Fibroblast of lung (primary cell): ENCODE measurements around the gene GVQW3. TPM values are rescaled to one million over a fixed set of nuclear protein-coding genes. Genes with fewer than 3 reads are reported as not detected.

Experiments used
- DNase-seq, 2 donors: peaks; one replicate each; pipeline versions ENCODE4 v3.0.0 to v3.0.0-alpha.2; 2010; ENCODE audit warnings: low read depth in 2 of 2
- H2AFZ ChIP-seq: 2 replicates; pipeline ENCODE4 v1.5.1; 2012; ENCODE audit warnings: low read length, control low read depth, inconsistent platforms
- H3K27ac ChIP-seq: 2 replicates; pipeline ENCODE4 v1.5.1; 2011; ENCODE audit warnings: low read length, control low read depth; ENCODE audit not compliant: insufficient read depth
- H3K27me3 ChIP-seq: 2 replicates; pipeline ENCODE4 v1.5.1; 2011; ENCODE audit warnings: mild to moderate bottlenecking, low read length; ENCODE audit not compliant: control insufficient read depth, insufficient read depth
- H3K36me3 ChIP-seq: 2 replicates; pipeline ENCODE4 v1.5.1; 2011; ENCODE audit warnings: low read length; ENCODE audit not compliant: control insufficient read depth, insufficient read depth
- H3K4me1 ChIP-seq: 2 replicates; pipeline ENCODE4 v1.5.1; 2011; ENCODE audit warnings: low read length; ENCODE audit not compliant: control insufficient read depth, insufficient read depth; ENCODE audit errors: extremely low read depth
- H3K4me2 ChIP-seq: 2 replicates; pipeline ENCODE4 v1.5.1; 2011; ENCODE audit warnings: low read length, control low read depth; ENCODE audit not compliant: insufficient read depth; ENCODE audit errors: extremely low read depth
- H3K4me3 ChIP-seq, 4 experiments: fragments of 200-600 bp in 1 of 4; sonication (generic) in 1 of 4; replicated peaks in 1 of 4; 2 replicates each; pipeline ENCODE4 v1.5.1; 2011 to 2016; ENCODE audit warnings: low read length in 4 of 4, low read depth in 3 of 4, mild to moderate bottlenecking in 3 of 4, control low read depth in 2 of 4, inconsistent platforms in 1 of 4, mixed read lengths in 1 of 4; ENCODE audit not compliant: insufficient read depth in 1 of 4; ENCODE audit errors: control extremely low read depth in 1 of 4
- H3K79me2 ChIP-seq: 2 replicates; pipeline ENCODE4 v1.5.1; 2012; ENCODE audit warnings: mild to moderate bottlenecking, low read length, inconsistent platforms; ENCODE audit not compliant: control insufficient read depth, insufficient read depth
- H3K9ac ChIP-seq: 2 replicates; pipeline ENCODE4 v1.5.1; 2011; ENCODE audit warnings: mild to moderate bottlenecking, low read length, control low read depth; ENCODE audit not compliant: insufficient read depth
- H3K9me3 ChIP-seq: 2 replicates; pipeline ENCODE4 v1.5.1; 2012; ENCODE audit warnings: low read depth, low read length; ENCODE audit not compliant: control insufficient read depth, insufficient read depth
- H4K20me1 ChIP-seq: 2 replicates; pipeline ENCODE4 v1.5.1; 2011; ENCODE audit warnings: low read length; ENCODE audit not compliant: control insufficient read depth, insufficient read depth; ENCODE audit errors: extremely low read depth
- EZH2 ChIP-seq: IDR thresholded peaks from 2 replicates; pipeline ENCODE4 v1.5.1; 2012; ENCODE audit warnings: low read length, control low read depth, mild to moderate bottlenecking; ENCODE audit errors: missing control alignments
- polyA plus RNA-seq, 2 donors: library from polyadenylated mRNA; depleted of rRNA in 1 of 2; stranded (reverse) in 1 of 2; unstranded in 1 of 2; fragments of >200 nt; gene quantifications; 2 replicates each; pipeline ENCODE4 v1.2.1, GENCODE V29; 2011 to 2012; ENCODE audit warnings: missing spikeins in 1 of 2
- total RNA-seq: library from RNA; depleted of rRNA; stranded (reverse); fragments of >200 nt; gene quantifications from 2 replicates; pipeline ENCODE4 v1.2.1, GENCODE V29; 2014
- TF ChIP-seq, protein P1 (sequence below), 2 donors: IDR thresholded peaks in 1 of 2; conservative IDR thresholded peaks in 1 of 2; 1 replicate in 1 of 2; 2 replicates in 1 of 2; pipeline ENCODE4 v1.5.1; 2011 to 2012; ENCODE audit warnings: low read length in 2 of 2, control low read depth in 1 of 2, inconsistent platforms in 1 of 2, low read depth in 1 of 2, mild to moderate bottlenecking in 1 of 2

Gene GVQW3
- total and polyA plus RNA-seq, 2 donors (not counting 1 experiment from before 2014, with no cell fraction given) = 1.3 to 1.4 TPM

DNA sequence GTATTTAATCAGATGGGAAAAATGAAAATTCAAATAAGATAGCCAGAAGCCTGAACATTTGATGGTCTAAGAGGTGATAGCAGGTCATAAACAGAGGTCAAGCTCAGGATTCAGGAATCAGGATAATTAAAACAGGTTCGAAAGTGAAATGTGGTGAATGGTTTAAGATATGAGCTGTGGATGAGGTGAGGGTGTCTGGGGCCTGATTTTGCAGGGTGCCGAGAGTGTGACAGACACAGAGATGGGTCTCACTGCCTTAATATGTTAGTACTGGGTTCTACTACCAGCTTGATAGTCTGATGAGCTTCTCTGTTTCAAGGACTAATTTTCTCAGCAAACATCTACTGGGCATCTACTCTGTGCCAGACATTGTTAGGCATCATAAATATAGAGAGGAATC is 43.8 kb downstream of the GVQW3 start:
- Histone ChIP-seq H2AFZ (no peak overlapping the region), H3K4me2 (no peak overlapping the region), H3K27ac (no peak overlapping the region), H3K4me1 (no peaks in the 10 kb centered on the region), H3K9me3 (no peaks in the 10 kb centered on the region), H4K20me1 (no peaks in the 10 kb centered on the region), H3K4me3 (no peak overlapping the region), H3K27me3 (peaks cover 2% of the 10 kb centered on the region), H3K9ac (no peak overlapping the region), H3K79me2 (no peaks in the 10 kb centered on the region), H3K36me3 (no peaks in the 10 kb centered on the region)
- TF ChIP-seq, protein P1, sequence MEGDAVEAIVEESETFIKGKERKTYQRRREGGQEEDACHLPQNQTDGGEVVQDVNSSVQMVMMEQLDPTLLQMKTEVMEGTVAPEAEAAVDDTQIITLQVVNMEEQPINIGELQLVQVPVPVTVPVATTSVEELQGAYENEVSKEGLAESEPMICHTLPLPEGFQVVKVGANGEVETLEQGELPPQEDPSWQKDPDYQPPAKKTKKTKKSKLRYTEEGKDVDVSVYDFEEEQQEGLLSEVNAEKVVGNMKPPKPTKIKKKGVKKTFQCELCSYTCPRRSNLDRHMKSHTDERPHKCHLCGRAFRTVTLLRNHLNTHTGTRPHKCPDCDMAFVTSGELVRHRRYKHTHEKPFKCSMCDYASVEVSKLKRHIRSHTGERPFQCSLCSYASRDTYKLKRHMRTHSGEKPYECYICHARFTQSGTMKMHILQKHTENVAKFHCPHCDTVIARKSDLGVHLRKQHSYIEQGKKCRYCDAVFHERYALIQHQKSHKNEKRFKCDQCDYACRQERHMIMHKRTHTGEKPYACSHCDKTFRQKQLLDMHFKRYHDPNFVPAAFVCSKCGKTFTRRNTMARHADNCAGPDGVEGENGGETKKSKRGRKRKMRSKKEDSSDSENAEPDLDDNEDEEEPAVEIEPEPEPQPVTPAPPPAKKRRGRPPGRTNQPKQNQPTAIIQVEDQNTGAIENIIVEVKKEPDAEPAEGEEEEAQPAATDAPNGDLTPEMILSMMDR (conservative IDR thresholded peaks at IDR 0.05 in 1 of 2, IDR thresholded peaks at IDR 0.05 in 1 of 2; ENCODE audit: low read depth in 1 of 2, low read length in 2 of 2) = no peak
- no peak for TF ChIP-seq EZH2
- no peak for DNase-seq

DNA sequence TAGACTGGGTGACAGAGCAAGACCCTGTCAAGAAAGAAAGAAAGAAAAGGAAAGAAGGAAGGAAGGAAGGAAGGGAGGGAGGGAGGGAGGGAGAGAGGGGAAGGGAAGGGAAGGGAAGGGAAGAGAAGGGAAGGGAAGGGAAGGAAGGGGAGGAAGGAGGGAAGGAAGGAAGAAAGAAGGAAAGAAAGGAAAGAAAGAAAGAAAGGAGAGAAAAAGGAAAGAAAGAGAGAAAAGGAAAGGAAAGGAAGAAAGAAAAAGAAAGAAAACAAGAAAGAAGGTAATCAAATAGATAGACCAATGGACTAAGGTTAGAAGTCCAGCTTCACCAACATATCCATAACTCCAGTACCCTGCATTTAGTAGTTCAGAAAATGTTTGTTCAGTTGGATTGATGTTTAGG is 45.5 kb downstream of the GVQW3 start:
- Histone ChIP-seq H3K27ac (no peak overlapping the region), H2AFZ (no peak overlapping the region), H4K20me1 (no peaks in the 10 kb centered on the region), H3K4me3 (no peak overlapping the region), H3K27me3 (peaks cover 2% of the 10 kb centered on the region), H3K4me2 (no peak overlapping the region), H3K36me3 (no peaks in the 10 kb centered on the region), H3K9ac (no peak overlapping the region), H3K79me2 (no peaks in the 10 kb centered on the region), H3K9me3 (no peaks in the 10 kb centered on the region), H3K4me1 (no peaks in the 10 kb centered on the region)
- no peak for DNase-seq
- TF ChIP-seq, protein P1 (conservative IDR thresholded peaks at IDR 0.05 in 1 of 2, IDR thresholded peaks at IDR 0.05 in 1 of 2; ENCODE audit: low read depth in 1 of 2, low read length in 2 of 2) = no peak
- TF ChIP-seq EZH2 = no peak

DNA sequence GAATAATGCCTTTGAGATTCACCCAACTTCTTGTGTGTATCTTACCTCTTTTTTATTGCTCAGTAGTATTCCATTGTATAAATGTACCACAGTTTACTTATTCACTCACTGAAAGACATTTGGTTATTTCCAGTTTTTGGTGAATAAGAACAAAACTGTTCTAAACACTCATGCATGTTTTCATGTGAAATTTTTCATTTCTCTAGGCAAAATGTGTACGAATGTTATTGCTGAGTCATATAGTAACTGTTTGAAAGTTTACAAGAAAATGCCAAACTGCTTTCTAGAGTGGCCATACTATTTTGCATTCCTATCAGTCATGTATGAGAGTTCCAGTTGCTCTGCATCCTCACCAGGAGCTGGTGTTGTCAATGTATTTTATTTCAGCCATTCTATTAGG is 54.9 kb downstream of the GVQW3 start:
- no peak overlapping the region for H3K9ac ChIP-seq
- no peaks in the 10 kb centered on the region for H3K4me1 ChIP-seq
- no peak overlapping the region for H2AFZ ChIP-seq
- TF ChIP-seq, protein P1 (conservative IDR thresholded peaks at IDR 0.05 in 1 of 2, IDR thresholded peaks at IDR 0.05 in 1 of 2; ENCODE audit: low read depth in 1 of 2, low read length in 2 of 2) = no peak
- TF ChIP-seq EZH2 = no peak
- H3K36me3 ChIP-seq = no peaks in the 10 kb centered on the region
- no peaks in the 10 kb centered on the region for H3K79me2 ChIP-seq
- peak in 1 of 2 donors; percentile 3 for DNase-seq
- H3K4me2 ChIP-seq = no peak overlapping the region
- H3K4me3 ChIP-seq = no peak overlapping the region
- no peaks in the 10 kb centered on the region for H4K20me1 ChIP-seq
- no peak overlapping the region for H3K27ac ChIP-seq
- no peaks in the 10 kb centered on the region for H3K27me3 ChIP-seq
- no peaks in the 10 kb centered on the region for H3K9me3 ChIP-seq
